Astrocyte of the hippocampus (primary cell): Measurements from ENCODE around the gene KMT2C.

ENCODE experiments used
- DNase-seq: peaks from one replicate; pipeline ENCODE4 v3.0.0; 2011; ENCODE audit warnings: low read depth, low spot score

KMT2C gene

DNA sequence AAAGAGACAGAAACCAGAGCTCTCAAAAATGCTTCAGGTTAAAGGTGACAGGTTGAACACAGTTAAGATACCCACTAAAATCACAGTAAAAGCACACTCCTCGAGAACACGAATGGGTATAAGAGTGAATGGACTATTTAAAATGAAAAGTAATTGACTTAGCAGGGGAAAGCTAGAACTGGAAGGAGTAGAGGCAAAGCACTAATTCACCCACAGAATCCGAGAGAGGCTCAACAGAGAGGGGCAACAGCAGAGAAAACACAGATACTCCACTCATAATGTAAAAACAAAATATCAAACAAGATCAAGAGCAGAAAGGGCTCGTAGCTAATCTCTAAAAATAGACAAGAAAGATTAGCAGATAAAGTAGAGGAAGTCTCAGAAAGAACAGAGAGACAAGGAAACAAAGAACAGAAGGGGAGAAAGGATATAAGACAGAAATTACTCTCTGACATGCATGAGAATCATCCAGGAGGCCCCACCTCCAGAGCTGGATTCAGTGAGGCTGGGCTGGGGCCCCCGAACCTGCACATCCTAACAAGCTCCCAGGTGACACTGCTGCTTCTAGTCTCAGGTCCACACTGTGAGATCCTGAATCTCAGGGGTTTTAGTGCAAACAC, 292.7 kb downstream of the KMT2C start:
- DNase-seq, result no peak

DNA sequence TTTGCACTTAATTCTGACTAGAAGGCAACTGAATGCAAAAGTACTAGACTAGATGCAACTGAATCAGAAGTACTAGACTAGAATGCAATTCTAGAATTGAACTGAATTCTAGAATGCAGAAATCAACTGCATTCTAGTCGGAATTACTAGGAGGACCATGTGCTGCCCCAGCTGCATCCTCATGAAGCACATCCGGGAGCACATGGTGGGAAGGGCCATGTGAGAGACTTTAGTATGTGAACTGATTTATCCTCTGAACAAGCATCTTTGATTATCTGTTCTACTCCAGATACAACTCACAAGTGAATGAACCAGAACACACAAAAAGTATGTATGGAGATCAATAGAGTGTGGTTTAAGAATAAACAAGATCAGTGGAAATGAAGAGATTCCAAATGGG, 295.2 kb downstream of the KMT2C start:
- DNase-seq, result no peak

DNA sequence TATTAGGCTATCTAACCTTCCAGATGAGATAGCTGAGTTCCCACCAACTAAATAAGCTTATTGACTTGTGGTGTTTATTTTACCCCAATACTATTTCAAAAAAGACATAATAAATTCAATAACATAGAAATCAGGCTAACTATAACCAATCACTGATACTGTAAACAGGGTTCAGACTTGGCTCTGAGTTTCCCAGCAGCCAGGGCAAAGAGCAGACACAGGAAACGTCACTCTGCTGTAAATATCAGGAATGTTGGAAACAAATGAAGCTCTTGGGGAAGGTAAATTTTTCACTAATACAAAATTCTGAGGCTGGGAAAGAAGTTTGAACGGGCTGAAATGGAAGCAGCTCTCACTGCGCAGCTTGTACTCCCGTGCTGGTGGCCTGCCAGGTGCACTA, 295.7 kb downstream of the KMT2C start:
- DNase-seq, result no peak

DNA sequence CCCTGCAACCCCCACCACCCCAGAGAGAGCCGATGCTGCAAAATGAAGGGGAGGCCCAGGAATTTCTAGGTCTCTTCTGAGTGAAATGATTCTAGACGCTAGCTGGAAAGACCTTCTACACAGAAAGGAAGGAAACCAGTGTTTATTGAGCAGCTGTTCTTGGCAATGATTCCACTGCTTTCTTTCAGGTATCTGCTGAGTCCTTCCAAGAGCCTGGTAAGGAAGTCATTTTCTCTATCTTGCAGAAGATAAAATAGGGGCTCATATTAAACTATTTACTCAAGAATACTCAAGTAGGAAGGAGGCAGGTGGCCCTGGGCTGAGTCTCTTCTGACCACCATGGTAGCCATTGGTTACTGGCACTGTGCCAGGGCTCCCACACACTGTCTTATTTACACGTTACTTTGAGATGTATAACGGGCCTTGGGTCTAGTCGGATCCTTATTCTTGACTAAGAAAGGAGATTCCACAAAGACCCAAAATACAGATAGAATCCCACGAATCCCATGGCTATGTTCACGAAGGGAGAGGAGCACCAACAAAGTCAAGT, 298.3 kb downstream of the KMT2C start:
- DNase-seq, result peak; percentile 12

DNA sequence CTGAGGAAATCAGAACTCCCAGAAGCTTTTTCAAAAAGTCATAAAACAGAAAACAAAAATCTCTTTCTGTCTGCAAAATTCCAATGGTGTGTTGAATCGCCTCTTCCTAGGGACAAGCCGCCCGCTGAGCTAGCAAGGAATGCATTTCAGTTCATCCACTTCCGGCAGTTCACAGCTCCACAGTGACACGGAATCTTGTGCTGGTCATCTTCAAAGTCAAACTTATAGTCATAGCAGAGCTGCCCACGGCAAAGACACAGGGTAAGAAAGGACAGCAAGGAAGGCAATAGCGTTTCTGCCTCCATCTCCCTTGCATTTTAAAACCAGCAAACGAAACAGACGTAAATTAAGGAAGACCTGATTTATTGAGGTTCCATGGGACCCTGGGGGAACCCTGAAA, 299.1 kb downstream of the KMT2C start:
- peak; percentile 46 for DNase-seq

DNA sequence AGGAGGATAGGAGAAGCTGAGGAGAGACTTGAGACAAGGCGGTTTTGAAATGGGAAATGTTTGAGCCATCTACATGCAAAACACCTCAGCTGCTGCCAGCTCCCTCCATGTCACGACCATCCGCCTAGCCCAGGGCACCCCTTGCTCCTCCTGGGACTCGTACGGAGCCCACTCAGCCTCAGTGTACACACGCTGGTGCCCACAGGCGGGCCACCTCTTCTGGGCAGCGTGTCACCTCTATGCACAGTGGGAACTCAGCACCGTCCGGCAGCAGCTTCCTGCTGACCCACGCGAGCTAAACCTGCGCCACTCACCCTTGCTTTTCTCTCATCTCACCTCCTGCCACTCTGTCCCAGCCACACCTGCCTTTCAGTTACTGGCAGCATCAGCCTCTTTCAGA, 302.0 kb downstream of the KMT2C start:
- DNase-seq, result no peak

DNA sequence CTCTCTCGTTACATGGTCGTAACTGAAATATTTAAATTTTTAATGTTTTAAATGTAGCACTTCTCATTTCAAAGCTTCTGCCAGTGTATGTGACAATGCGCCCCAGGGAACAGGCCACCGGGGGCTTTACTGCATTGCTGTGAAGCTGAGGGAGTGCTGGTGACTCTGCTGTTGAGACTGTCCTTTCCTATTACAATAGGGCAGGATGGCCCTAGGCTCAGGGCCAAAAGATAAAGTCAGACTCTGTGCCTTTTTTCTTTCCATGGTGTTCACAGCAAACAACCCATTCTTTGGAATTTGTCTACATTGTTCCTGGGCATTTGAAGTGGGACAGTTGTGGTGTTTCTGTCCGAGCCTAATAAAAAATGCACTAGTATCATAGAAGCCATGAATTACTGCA, 303.0 kb downstream of the KMT2C start:
- DNase-seq, result no peak

DNA sequence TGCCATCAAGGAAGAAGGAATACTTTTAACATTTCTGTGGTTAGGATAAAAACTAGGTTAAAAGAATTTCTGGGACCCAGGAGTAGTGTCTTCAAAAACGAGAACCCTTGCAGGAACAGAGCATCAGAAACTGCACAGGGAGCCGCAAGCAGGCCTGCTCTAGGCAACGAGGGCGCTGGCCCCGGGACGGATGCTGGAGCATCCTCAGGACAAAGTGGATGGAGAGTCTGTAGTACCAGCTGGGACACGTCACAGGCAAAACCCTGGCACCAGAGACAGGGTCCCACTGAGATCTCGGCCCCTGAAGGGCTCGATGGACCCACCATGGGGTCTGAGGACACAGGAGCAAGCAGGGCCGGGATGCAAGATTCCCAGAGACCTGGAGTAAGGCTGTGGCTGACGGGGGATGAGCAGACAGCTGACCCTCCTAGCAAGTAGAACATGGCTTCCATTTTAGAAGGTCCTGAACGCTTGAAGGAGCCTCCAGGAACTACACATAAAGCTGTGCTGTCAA, 303.8 kb downstream of the KMT2C start:
- DNase-seq, result no peak

DNA sequence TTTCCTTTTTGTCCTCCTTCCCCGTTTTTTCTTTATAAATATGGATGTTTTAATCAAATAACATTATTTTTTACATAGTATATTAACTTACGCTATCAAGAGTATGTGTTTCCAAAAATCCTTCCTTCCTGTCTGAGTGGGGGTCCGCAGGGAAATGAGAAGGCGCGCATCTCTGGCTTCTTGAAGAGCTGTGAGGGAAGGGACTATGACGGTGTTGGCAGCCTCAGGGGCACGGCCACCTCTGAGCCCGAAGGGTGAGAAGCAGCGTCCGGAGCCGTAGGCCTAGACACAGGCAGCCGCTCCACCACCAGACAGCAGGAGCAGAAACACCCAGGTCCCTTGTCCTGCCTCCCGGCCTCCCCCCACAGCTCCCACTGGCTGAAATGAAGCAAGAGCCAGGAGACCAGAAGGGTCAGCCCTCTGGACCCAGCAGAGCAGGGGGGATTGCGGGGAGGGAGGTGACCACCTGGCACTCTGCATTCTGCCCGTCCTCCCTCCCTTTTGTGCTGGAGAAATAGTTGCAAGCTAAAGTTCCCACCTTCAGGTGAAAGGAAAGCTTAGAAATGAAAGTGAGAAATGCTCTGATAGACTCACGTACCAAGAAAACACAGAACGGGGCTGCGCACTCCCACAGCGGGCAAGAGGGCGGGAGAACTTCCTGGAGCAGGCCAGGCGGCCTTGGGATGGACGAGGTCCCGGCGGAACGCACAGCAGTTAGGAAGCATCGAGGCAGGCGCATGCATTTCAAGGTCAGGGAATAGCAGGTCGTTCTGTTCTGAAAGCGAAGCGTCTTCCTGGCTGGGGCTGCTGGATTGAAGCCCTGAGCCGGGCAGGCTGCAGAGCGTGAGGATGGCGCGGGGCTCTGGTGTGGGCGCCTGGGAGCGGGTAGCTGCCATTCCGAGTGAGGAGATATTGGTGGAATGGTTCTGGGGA, 304.9 kb downstream of the KMT2C start:
- no peak for DNase-seq

DNA sequence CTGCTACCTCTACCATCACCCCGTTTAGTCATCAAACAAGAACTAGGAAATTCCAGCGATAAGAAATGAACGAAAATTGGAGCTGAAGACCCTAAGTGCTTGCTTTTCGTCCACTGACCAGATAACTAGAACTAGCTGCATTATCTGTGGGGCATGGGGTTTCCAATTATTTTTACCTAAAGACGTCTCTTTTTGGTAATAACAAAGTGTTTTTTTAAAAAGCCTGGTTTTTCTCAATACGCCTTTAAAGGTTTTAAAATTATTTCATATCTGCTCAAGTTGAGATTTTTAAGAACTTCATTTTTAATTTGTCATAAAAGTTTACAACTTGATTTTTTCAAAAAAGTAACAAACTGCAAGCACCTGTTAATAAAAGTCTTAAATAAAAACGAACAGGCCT, 306.1 kb downstream of the KMT2C start:
- DNase-seq, result no peak

DNA sequence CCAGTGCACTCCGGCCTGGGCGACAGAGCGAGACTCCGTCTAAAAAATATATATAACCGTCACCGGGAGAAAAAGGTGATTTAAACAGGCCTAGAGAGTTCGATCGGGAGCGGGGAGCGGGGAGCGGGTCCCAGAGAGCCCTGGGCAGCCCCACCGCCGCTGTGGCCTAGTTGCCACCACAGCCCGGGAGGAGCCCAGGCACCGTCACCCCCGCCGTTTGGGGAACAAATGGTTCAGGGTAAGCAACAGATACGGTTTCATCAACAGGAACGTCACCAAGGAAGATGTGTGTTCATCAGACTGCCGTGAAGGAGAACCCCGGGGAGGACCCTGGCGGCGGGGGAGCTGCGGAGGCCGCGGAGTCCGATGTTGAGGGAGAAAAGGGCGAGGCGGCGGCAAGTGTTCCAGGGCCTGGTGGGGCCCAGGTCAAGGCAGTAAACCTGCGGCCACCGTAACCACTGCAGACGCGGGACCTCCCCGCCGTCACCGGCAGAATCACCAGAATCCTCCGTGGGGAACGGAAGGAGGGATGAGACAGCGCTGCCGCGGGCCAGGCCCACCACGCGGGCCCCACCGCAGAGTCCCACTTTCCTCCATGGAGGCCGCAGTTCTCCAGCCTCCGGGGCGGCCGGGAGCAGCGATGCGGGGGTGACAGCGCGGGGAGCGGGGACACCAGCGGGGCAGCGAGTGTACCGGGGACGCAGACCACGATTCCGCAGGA, 306.9 kb downstream of the KMT2C start:
- DNase-seq, result no peak

DNA sequence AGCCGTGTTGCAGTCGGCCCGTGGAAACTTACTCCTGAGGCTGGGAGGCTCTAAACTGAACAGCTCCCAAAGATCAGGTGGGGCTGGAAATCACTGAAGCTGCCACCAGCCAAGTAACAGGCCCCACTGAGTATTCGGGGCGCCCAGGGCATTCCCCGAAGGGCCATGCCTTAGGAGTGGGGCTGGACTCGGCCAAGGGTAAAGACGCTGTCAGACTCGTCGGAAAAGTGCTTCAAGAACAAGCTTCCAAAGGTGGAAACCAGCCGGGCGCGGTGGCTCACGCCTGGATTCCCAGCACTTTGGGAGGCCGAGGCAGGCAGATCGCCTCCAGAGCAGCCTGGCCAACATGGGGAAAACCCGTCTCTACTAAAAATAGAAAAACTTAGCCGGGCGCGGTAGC, 307.6 kb downstream of the KMT2C start:
- no peak for DNase-seq

DNA sequence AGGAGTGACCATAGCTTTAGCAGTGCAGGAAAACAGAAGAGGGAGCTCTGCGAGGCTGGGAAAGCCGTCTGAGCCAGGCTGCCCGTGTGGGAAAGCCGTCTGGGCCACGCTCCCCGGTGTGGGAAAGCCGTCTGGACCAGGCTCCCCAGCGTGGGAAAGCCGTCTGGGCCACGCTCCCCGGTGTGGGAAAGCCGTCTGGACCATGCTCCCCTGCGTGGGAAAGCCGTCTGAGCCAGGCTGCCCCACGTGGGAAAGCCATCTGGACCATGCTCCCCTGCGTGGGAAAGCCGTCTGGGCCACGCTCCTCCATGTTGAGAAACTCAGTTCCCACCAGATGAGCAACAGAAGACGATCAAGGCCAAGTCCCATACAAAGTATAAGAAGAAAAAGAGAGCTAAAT, 308.6 kb downstream of the KMT2C start:
- no peak for DNase-seq

DNA sequence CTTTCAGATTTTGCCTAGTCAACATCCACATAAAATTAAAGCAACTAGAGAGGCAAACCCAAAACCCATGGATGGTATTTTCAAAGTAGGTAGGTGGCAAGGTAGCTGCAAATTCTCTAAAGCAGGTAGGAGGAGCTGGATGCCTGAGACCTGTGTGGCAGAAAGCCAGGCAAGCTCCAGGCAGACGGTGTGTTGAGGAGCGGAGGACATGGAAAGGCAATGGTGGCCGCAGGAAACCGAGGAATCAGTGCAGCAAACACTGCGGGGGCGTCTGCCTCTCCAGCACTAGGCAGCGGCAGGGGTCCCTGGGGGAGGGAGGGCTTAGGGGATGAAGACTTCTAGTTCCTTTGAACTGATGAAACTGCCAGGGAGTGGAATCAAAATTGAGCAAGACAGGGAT, 309.1 kb downstream of the KMT2C start:
- no peak for DNase-seq

DNA sequence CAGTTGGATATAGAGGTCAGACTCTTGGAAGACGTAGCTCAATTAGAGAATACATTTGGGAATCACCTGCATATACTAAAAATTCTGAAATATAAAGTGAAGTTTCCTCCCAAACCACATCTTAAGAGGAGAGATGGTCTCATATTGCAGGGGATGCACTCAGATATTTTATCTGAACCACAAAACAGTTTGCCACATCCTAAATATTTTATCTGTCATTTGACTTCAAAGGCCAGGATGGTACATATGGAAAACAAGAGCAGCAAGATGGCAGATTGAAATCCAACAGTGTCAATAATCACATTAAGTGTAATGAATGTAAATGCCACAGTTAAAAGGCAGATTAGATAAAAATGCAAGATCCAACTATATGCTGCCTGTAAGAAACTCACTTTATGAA, 313.3 kb downstream of the KMT2C start:
- DNase-seq, result no peak

DNA sequence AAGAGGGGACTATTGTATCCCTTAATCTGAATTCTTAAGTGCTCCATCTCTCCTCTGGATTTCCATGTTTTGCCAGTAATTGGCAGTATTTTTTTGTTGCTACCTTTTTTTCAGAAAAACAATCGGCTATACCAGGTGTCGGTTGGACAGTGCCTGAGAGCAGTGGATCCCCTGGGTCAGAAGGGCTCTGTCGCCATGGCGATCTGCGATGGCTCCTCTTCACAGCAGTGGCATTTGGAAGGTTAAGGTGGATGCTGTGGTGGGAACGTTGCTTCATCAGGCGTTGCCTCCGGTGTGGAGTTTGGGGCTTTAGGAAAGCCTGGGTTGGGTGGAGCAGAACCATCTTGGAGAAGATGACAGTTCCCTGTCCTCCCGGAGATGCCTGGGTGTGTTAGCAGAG, 314.4 kb downstream of the KMT2C start:
- no peak for DNase-seq

DNA sequence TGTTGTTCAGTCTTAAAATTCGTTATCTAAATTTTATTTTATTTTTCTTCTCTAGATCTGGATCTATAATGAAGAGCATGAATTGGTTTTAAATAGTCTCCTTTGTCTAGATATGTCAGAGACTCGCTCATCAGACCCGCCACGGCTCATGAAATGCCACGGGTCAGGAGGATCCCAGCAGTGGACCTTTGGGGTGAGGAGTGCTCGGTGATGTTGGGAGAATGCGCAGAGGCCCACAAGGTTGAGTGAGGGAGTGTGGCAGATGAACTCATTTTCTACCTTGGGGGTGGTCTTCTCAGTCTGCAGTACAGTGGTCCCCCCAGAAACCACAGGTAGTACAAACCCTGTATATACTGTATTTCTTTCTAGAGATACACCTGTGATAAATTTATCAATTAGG, 315.0 kb downstream of the KMT2C start:
- DNase-seq, result no peak

DNA sequence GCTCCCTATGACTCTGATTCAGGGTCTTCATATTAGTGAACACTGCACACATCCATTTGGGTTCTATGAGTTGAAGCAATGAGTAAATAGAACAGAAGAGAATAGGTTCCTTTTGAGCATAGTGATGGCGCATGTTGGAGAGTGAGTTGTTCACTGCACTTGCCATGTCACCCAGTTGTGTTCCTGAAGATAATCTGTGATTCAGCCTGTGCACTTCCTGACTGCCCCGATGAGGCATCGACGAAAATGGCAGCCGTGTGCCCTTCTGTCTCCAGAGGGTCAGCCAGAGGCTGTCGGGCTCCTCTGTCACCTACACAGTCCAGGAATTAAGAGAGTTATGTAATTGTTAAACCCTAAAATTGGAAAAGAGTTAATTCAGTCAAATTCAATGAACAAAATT, 315.6 kb downstream of the KMT2C start:
- no peak for DNase-seq

DNA sequence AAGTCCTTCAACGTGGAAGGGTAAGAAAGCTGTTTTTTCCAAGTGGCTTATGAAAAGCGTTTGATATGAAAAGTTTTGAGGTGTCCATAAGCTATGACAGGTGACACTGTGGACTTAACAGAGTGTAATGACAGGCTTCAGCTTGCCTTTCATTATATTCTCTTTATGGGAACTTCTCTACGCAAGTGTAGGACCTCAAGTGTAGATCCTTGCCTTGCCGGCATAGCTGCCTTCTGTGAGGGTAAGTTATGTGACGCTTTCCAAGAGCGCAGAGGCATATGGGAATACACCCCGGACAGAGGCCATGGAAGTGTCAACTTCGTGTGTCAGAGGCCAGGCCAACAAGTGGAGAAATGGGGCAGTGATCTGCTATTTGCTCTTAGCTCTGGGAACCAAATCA, 318.4 kb downstream of the KMT2C start:
- DNase-seq, result no peak

DNA sequence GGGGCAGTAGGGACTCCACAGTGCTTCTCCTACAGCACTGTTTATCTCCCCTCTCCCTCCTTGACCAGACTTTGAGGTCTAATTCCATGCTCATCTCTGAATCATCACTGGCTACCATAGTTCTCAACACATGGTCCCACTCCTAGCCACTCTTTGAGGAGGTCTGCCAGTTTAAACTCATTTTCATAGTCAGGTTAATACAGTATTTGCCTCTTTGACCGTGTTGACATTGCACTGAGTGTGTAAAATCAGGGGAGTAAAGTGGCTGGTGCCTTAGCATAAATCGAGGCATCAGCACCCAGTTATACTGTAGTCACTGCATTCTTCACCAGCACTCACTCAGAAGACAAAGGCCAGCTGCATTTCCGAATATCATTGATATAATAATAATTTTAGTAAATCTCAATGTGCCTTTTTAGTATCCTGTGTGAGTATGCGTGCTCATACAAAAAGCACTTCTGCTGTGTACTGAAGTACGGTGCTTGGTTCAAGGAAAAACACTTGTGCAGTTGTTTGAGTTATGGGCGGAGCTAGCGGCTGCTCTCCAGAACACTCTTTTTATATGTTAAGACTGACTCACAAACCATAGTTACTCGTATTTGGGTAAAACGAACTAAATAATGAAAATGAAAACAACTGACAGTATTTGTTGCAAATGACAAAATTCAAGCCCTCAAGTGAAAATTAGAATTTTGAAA, 320.6 kb downstream of the KMT2C start:
- DNase-seq, result no peak

DNA sequence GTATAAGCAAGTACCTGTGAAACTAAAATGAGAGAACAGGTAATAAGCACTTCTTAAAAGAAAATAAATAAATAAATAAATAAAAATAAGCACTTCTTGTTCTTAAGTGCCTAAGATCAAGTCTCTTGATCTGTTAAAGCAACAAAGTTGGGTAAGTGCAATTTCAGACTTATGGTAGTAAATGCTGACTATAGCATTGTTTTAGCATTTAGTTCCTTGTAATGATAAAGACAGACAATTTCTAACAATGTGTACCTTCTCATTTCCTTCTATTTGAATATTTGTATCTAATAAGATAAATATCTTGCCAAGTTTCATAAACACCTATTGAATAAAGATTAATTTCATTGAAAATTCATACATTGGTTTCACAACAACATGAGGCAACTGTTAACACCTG, 323.0 kb downstream of the KMT2C start:
- DNase-seq, result no peak

DNA sequence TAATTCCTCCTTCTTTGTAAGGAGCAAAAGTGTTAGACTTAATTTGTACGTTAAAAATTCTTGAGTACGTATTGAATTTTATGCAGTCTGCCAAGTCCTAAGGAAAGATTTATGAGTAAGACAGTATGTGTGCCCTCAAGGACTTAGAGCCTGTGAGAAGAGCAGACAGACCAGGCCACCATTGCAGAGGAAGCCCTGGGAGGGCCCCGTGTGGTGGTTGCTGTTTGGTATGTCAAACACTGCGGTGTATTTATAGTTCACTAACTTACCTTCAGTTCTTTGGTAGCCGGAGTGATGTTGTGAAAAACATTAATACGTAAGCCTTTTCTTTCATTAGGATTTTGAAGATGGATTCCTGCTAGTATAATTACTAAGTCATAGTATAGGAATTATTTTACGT, 327.4 kb downstream of the KMT2C start:
- DNase-seq, result no peak
